ENCODE measurements around the gene FAM3C. TPM values are rescaled to one million over a fixed set of nuclear protein-coding genes. Genes with fewer than 3 reads are reported as not detected.
"Not testable (repeated sequence)": the region's sequence is repeated elsewhere in the genome, so short reads cannot be mapped to it uniquely, and the experiment has no call there.

The FAM3C gene
- total and polyA plus RNA-seq, 2 donors (not counting 1 experiment from before 2014, with no cell fraction given): 26.3 to 60.8 TPM

GRCh38 chr7:121438043-121438955 is 42.2 kb upstream of the FAM3C start:
- peak; percentile 65 to 86 for DNase-seq (ENCODE audit: low read depth in 2 of 2)
- not testable (repeated sequence) for H3K4me1 ChIP-seq (ENCODE audit: control insufficient read depth, extremely low read depth, insufficient read depth, low read length); H3K79me2 ChIP-seq (ENCODE audit: control insufficient read depth, insufficient read depth, low read length); H3K36me3 ChIP-seq (ENCODE audit: control insufficient read depth, insufficient read depth, low read length); H4K20me1 ChIP-seq (ENCODE audit: control insufficient read depth, extremely low read depth, insufficient read depth, low read length); H3K27ac ChIP-seq (ENCODE audit: insufficient read depth, low read length); H3K9me3 ChIP-seq (ENCODE audit: control insufficient read depth, insufficient read depth, low read depth, low read length); H3K27me3 ChIP-seq (ENCODE audit: control insufficient read depth, insufficient read depth, low read length); H3K9ac ChIP-seq (ENCODE audit: insufficient read depth, low read length)
- H3K4me2 ChIP-seq (ENCODE audit: extremely low read depth, insufficient read depth, low read length): peak overlapping the region; percentile 68
- H2AFZ ChIP-seq (ENCODE audit: low read length): peak overlapping the region; percentile 68
- peak overlapping the region in 3 of 4 experiments; percentile 26 to 54 (median 41) for H3K4me3 ChIP-seq (replicated peaks in 1 of 4; ENCODE audit: control extremely low read depth in 1 of 4, insufficient read depth in 1 of 4, low read depth in 3 of 4, low read length in 4 of 4)
- peak in 1 of 2 donors; percentile 16 for TF ChIP-seq CTCF (conservative IDR thresholded peaks at IDR 0.05 in 1 of 2, IDR thresholded peaks at IDR 0.05 in 1 of 2; ENCODE audit: low read depth in 1 of 2, low read length in 2 of 2)

DNA sequence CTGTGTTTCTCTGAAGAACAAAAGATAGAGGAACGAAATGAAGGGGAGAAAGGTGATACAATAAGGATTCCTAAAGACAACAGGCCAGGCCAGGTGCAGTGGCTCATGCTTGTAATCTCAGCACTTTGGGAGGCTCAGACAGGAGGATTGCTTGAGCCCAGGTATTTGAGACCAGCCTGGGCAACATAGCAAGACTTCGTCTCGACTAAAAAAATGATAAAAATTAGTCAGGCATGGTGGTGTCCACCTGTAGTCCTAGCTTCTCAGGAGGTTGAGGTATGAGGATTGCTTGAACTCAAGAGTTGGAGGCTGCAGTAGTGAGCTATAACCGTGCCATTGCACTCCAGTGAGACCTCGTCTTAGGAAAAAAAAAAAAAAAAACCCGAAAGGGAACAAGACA is 41.4 kb upstream of the FAM3C start:
- Histone ChIP-seq H3K4me2 (ENCODE audit: extremely low read depth, insufficient read depth, low read length) (no peak overlapping the region), H3K9me3 (ENCODE audit: control insufficient read depth, insufficient read depth, low read depth, low read length) (no peaks in the 10 kb centered on the region), H3K36me3 (ENCODE audit: control insufficient read depth, insufficient read depth, low read length) (no peaks in the 10 kb centered on the region), H2AFZ (ENCODE audit: low read length) (no peak overlapping the region), H3K27ac (ENCODE audit: insufficient read depth, low read length) (no peak overlapping the region), H3K4me3 (replicated peaks in 1 of 4; ENCODE audit: control extremely low read depth in 1 of 4, insufficient read depth in 1 of 4, low read depth in 3 of 4, low read length in 4 of 4) (no peak overlapping the region), H3K27me3 (ENCODE audit: control insufficient read depth, insufficient read depth, low read length) (no peaks in the 10 kb centered on the region), H4K20me1 (ENCODE audit: control insufficient read depth, extremely low read depth, insufficient read depth, low read length) (no peaks in the 10 kb centered on the region), H3K4me1 (ENCODE audit: control insufficient read depth, extremely low read depth, insufficient read depth, low read length) (peaks cover 2% of the 10 kb centered on the region), H3K79me2 (ENCODE audit: control insufficient read depth, insufficient read depth, low read length) (no peaks in the 10 kb centered on the region), H3K9ac (ENCODE audit: insufficient read depth, low read length) (no peak overlapping the region)
- no peak for DNase-seq (ENCODE audit: low read depth in 2 of 2)
- no peak for TF ChIP-seq CTCF (conservative IDR thresholded peaks at IDR 0.05 in 1 of 2, IDR thresholded peaks at IDR 0.05 in 1 of 2; ENCODE audit: low read depth in 1 of 2, low read length in 2 of 2)
- TF ChIP-seq EZH2 (IDR thresholded peaks at IDR 0.05; ENCODE audit: low read length, missing control alignments): no peak

- Histone ChIP-seq H3K4me3 (replicated peaks in 1 of 4; ENCODE audit: control extremely low read depth in 1 of 4, insufficient read depth in 1 of 4, low read depth in 3 of 4, low read length in 4 of 4) (no peak overlapping the region), H3K9ac (ENCODE audit: insufficient read depth, low read length) (no peak overlapping the region), H4K20me1 (ENCODE audit: control insufficient read depth, extremely low read depth, insufficient read depth, low read length) (no peaks in the 10 kb centered on the region), H3K79me2 (ENCODE audit: control insufficient read depth, insufficient read depth, low read length) (no peaks in the 10 kb centered on the region), H2AFZ (ENCODE audit: low read length) (no peak overlapping the region), H3K36me3 (ENCODE audit: control insufficient read depth, insufficient read depth, low read length) (no peaks in the 10 kb centered on the region), H3K27me3 (ENCODE audit: control insufficient read depth, insufficient read depth, low read length) (no peaks in the 10 kb centered on the region), H3K4me1 (ENCODE audit: control insufficient read depth, extremely low read depth, insufficient read depth, low read length) (peaks cover 2% of the 10 kb centered on the region), H3K27ac (ENCODE audit: insufficient read depth, low read length) (no peak overlapping the region), H3K9me3 (ENCODE audit: control insufficient read depth, insufficient read depth, low read depth, low read length) (no peaks in the 10 kb centered on the region), H3K4me2 (ENCODE audit: extremely low read depth, insufficient read depth, low read length) (no peak overlapping the region)
- no peak for DNase-seq (ENCODE audit: low read depth in 2 of 2)
- no peak for TF ChIP-seq CTCF (conservative IDR thresholded peaks at IDR 0.05 in 1 of 2, IDR thresholded peaks at IDR 0.05 in 1 of 2; ENCODE audit: low read depth in 1 of 2, low read length in 2 of 2)
- no peak for TF ChIP-seq EZH2 (IDR thresholded peaks at IDR 0.05; ENCODE audit: low read length, missing control alignments)
Observed at GRCh38 chr7:121436688-121437087, 40.6 kb upstream of the FAM3C start.
